Posterior vena cava (tissue), 2 donors: ENCODE measurements around the gene ARMCX4. TPM values are rescaled to one million over a fixed set of nuclear protein-coding genes. Genes with fewer than 3 reads are reported as not detected.
"Not testable (repeated sequence)": the region's sequence is repeated elsewhere in the genome, so short reads cannot be mapped to it uniquely, and the experiment has no call there.

Source experiments
- DNase-seq: peaks from one replicate; pipeline ENCODE4 v3.0.0-alpha.2; 2020; ENCODE audit warnings: low spot score
- intact Hi-C, 2 donors: fragments of 100-400 bp; cut with DNase I; formaldehyde crosslinking; loops; one replicate each; pipeline versions ENCODE4 v1.14.1 to v1.14.2; 2022 to 2023
- long read RNA-seq, 2 donors: library from polyadenylated mRNA; unstranded; transcript quantifications; one replicate each; pipeline ENCODE4 v2.0.0, GENCODE V29; 2020 to 2021
- total RNA-seq, 2 donors: library from RNA; stranded (reverse); fragmentation: NEBNext Ultra II Directional; extraction: Animal tissue kit (Norgen Biotek cat#: 25700); gene quantifications; one replicate each; pipeline ENCODE4 v1.2.1, GENCODE V29; 2021
- donor health status: DM: yes; HTN: yes; CAD: no.
- donor health status: DM: yes; HTN: yes; CAD: no.

Gene ARMCX4
- 10 to 100 TPM; 14.6 to 17.8 TPM for total RNA-seq
- long read RNA-seq, donor 1, partial matches to known transcripts, result 0 of 3 reads
- long read RNA-seq, donor 1, other reads (novel, unspliced or antisense), result 3 of 3 reads
- long read RNA-seq, donor 2, partial matches to known transcripts, result 0 of 8 reads
- long read RNA-seq, donor 2, other reads (novel, unspliced or antisense), result 8 of 8 reads

- peak; percentile 82 for DNase-seq
Measured at GRCh38 chrX:101485212-101485949, at the start of gene ARMCX4. Gene ARMCX4 (plus strand): TSS chrX:101485456. CDS start chrX:101488590, 3,134 bp downstream.

DNA sequence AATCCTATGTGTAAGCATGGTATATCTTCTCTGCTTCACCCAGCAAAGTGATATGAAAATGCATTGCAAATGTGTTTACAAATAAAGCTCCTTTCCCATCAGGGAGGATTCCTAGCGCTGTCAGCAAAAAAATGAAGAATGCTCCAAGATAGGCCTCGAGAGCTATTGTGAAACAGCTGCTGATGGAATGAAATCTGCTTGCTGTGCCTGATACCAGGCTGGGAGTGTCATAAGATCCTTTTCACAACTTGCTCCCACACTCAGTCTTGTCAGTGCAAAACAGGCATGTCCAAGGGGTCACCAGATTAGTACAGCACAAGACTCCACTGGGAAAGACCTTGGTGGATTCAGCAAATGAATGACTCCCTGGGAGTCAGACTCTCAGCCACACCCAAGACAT lies 43.2 kb upstream of the ARMCX4 start:
- intact Hi-C loops, result no loop called here
- DNase-seq, result no peak

More at GRCh38 chrX:101485212-101485949, at the start of gene ARMCX4:
- intact Hi-C loops, result no loop called here

DNA sequence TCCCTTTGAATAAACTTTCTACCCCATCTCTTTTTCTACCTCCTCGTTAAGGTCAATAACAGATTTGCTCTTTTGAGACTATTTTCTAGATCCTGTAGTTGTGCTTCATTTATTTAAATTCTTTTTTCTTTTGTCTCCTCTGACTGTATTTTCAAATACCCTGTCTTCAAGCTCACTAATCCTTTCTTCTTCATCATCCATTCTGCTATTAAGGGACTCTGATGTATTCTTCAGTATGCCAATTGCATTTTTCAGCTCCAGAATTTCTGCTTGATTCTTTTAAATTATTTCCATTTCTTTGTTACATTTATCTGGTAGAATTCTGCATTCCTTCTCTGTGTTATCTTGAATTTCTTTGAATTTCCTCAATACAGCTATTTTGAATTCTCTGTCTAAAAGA lies 36.0 kb upstream of the ARMCX4 start:
- no peak for DNase-seq
- intact Hi-C loops, result no loop called here

DNA sequence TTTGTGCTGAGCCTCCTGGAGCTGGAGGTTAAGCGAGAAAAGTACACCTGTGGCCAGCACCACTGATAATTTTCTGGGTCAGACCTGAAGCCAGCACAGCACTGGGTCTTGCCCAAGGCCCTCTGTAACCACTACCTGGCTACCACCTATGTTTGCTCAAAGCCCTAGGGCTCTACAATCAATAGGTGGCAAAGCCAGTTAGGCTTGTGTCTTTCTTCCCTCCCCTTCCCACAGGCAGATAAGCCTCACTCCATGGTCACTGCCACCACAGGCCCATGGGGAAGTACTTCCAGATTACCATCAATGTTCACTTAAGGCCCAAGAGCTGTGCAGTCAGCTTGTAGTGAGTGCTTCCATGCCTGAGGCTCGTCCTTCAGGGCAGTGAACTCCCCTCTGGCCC lies 35.2 kb upstream of the ARMCX4 start:
- no peak for DNase-seq
- intact Hi-C loops, result no loop called here

GRCh38 chrX:101450961-101451360 lies 34.3 kb upstream of the ARMCX4 start:
- intact Hi-C loops, result no loop called here
- DNase-seq, result no peak

GRCh38 chrX:101452056-101452455 lies 33.2 kb upstream of the ARMCX4 start:
- intact Hi-C loops, result no loop called here
- no peak for DNase-seq

- DNase-seq, result no peak
- intact Hi-C loops, result no loop called here
Measured at GRCh38 chrX:101460669-101461068, 24.6 kb upstream of the ARMCX4 start.

DNA sequence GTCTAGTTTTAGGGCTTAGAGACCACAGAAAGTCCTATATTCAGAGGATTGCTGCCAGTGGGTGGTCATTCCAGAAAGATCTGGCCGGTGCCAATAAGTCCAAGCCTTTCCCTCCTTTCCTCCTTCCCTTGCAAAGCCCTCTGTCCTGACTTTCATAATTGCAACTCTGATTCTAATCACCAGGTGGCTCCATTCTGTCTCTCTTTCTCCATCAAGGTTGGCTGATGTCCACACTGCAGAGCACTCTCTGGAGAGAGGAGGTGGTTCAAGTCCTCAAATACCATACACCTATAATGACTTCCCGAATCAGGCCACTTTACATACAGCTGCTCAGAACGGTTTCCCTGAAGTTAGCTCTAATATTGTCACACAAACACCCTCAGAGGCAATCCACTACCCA lies 22.4 kb upstream of the ARMCX4 start:
- intact Hi-C loops, result no loop called here
- DNase-seq, result no peak

- intact Hi-C loops, result no loop called here
- DNase-seq, result no peak
Measured at GRCh38 chrX:101478366-101478765, 6.9 kb upstream of the ARMCX4 start.

- intact Hi-C loops, result no loop called here
- no peak for DNase-seq
Measured at GRCh38 chrX:101482296-101482695, 3.0 kb upstream of the ARMCX4 start.

DNA sequence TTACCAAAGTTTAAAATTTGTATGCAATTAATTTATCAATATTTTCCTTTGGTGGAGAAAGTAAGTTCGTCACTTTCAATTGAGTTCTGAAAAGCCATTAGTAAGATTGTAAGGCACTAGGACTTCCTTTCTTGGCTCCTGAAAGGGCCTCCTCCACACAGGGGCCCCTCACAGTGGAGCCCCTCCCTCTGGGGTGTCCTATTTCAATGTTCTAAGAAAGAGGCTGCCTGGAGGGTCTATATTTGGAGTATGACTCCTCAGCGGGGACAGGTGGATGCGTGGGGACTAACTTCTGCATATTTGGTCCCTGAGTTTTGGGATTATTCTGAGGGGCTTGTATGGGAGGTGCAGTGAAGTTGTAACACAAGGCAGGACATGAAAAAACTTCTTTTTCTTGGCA lies 1.6 kb upstream of the ARMCX4 start:
- no peak for DNase-seq
- intact Hi-C loops, result no loop called here

DNA sequence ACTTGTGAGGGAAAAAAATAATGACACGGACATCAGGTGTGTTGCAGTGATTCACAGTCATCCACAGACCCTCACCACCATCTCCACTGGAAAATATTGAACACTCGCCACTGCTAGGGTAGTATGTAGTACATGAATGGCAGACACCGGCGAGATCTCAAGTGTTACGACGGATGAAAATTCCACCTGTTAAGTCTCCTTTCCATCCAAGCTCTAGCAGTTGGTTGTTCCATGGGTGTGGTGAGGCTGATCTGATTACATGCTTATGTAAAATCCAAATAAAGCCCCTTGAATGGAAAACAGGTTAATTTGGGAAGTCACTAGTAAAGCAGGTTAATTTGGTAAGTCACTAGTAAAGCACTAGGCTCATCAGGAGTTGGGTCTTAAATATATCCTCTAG lies 1.1 kb upstream of the ARMCX4 start:
- intact Hi-C loops, result no loop called here
- DNase-seq, result no peak

DNA sequence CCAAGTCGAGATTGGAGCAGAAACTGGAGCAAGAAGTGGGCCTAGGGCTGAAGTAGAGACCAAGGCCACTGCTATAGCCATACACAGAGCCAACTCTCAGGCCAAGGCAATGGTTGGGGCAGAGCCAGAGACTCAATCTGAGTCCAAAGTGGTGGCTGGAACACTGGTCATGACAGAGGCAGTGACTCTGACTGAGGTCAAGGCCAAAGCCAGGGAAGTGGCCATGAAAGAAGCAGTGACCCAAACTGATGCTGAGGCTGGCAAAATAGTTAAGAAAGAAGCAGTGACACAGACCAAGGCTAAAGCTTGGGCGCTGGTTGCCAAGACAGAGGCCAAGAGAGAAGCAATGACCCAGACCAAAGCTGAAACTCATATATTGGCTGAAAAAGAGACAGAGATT lies 3.5 kb downstream of the ARMCX4 start:
- DNase-seq, result no peak
- intact Hi-C loops, result no loop called here

- intact Hi-C loops, result no loop called here
- no peak for DNase-seq
Measured at GRCh38 chrX:101491943-101492342, 6.7 kb downstream of the ARMCX4 start.

GRCh38 chrX:101493225-101493624 lies 8.0 kb downstream of the ARMCX4 start:
- intact Hi-C loops, result no loop called here
- no peak for DNase-seq

DNA sequence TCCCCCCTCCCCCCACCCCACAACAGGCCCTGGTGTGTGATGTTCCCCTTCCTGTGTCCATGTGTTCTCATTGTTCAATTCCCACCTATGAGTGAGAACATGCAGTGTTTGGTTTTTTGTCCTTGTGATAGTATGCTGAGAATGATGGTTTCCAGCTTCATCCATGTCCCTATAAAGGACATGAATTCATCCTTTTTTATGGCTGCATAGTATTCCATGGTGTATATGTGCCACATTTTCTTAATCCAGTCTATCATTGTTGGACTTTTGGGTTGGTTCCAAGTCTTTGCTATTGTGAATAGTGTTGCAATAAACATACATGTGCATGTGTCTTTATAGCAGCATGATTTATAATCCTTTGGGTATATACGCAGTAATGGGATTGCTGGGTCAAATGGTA lies 17.7 kb downstream of the ARMCX4 start:
- intact Hi-C loops, DNase-seq: not testable (repeated sequence)

DNA sequence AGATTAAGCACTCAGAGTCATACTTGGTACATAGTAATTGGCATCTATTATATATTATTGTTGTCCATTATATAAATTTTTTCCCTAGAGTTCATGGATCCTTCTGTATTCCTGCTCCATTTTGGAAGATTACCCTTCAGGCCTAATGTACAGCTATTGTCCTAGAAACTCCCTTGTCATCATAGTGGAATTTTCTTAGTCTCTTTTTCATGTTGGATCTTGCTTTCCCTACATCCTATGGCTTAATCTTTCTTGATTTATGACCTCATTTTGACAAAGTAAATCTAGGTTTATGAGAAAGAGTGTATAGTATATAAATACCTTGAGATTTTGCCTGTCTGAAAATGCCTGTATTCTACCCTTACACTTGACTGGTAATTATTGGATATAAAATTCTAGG lies 22.1 kb downstream of the ARMCX4 start:
- DNase-seq, result no peak
- intact Hi-C loops, result no loop called here

DNA sequence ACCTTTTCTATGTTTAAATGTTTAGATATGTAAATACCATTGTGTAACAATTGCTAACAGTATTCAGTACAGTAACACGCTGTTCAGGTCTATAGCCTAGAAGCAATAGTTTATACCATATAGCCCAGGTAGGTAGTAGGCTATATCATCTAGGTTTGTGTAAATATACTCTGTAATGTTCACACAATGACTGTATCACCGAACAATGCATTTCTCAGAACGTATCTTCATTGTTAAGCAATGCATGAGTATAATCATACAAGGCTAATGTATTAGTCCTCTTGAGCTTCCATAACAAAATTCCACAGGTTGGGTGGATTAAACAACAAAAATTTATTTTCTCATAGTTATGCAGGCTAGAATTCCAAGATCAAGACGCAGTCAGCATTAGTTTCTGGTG lies 22.7 kb downstream of the ARMCX4 start:
- no peak for DNase-seq
- intact Hi-C loops, result no loop called here

DNA sequence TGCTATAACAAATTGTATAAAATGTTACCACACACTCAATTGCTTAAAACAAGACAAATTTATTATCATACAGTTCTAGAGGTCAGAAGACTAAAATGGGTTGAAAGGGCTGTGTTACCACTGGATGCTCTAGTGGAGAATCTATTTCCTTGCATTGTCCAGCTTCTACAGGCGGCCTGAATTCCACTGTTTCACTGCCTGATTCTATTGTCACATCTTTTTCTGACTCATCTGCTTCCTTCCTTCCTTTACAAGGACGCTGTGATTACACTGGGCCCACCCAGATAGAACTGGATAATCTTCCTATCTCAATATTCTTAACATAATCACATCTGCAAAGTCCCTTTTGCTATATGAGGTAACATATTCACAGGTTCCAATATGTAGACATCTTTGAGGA lies 45.7 kb downstream of the ARMCX4 start:
- intact Hi-C loops, result no loop called here
- DNase-seq, result no peak
